NOMO-1 (cell line): ENCODE data around the gene LBHD2.
A peak's percentile ranks its signal among the peaks of the same experiment; 100 is the strongest.

Source experiments
- DNase-seq, 2 experiments: peaks; one replicate each; lab custom pipeline; 2025; ENCODE audit not compliant: unreplicated experiment in 2 of 2; lab: John Stamatoyannopoulos, UW

Gene LBHD2

GRCh38 chr14:103102689-103103260 is 18.8 kb downstream of the LBHD2 start:
- DNase-seq: no peak

GRCh38 chr14:103103461-103104388 is 19.7 kb downstream of the LBHD2 start:
- DNase-seq: no peak

- DNase-seq: no peak
Measured at GRCh38 chr14:103104389-103104653, 20.3 kb downstream of the LBHD2 start.

- peak; percentile 9 to 47 for DNase-seq
Measured at GRCh38 chr14:103104654-103105452, 20.8 kb downstream of the LBHD2 start.

GRCh38 chr14:103105580-103106150 is 21.7 kb downstream of the LBHD2 start:
- peak in 1 of 2 experiments; percentile 25 for DNase-seq

- no peak for DNase-seq
Measured at GRCh38 chr14:103107455-103107854, 23.4 kb downstream of the LBHD2 start.

- DNase-seq: no peak
Measured at GRCh38 chr14:103107941-103108748, 24.1 kb downstream of the LBHD2 start.

GRCh38 chr14:103108749-103109207 is 24.8 kb downstream of the LBHD2 start:
- no peak for DNase-seq

- no peak for DNase-seq
Measured at GRCh38 chr14:103109535-103110441, 25.8 kb downstream of the LBHD2 start.

GRCh38 chr14:103110681-103111231 is 26.7 kb downstream of the LBHD2 start:
- DNase-seq: no peak

GRCh38 chr14:103111232-103111868 is 27.3 kb downstream of the LBHD2 start:
- DNase-seq: no peak

- DNase-seq: no peak
Measured at GRCh38 chr14:103112400-103113243, 28.6 kb downstream of the LBHD2 start.

- no peak for DNase-seq
Measured at GRCh38 chr14:103113303-103113702, 29.3 kb downstream of the LBHD2 start.

GRCh38 chr14:103113774-103114173 is 29.8 kb downstream of the LBHD2 start:
- DNase-seq: no peak

GRCh38 chr14:103115086-103115679 is 31.2 kb downstream of the LBHD2 start:
- DNase-seq: peak in 1 of 2 experiments; percentile 23

GRCh38 chr14:103115845-103116572 is 32.0 kb downstream of the LBHD2 start:
- DNase-seq: no peak

- no peak for DNase-seq
Measured at GRCh38 chr14:103116636-103117035, 32.6 kb downstream of the LBHD2 start.
